ENCODE measurements around the gene AUH.
A peak's percentile ranks its signal among the peaks of the same experiment; 100 is the strongest.

The AUH gene

DNA sequence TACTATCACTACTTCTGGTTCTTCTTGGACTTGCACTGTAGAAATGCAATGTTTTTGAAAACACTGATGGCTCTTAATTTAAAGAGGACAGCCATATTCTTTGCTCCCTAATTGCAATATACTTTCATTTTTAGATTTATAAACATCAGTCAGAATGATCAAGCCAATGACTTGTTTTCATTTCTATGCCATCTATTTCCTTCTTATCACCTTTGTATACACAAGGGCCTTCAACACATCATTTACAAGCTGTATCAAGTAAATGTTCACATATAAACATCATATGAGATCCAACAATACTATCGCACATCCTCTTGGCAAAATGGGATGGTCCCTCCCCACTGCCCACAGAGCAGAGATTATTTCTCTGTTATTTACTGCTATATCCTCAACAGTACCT is 24.9 kb downstream of the AUH start:
- DNase-seq, result no peak

DNA sequence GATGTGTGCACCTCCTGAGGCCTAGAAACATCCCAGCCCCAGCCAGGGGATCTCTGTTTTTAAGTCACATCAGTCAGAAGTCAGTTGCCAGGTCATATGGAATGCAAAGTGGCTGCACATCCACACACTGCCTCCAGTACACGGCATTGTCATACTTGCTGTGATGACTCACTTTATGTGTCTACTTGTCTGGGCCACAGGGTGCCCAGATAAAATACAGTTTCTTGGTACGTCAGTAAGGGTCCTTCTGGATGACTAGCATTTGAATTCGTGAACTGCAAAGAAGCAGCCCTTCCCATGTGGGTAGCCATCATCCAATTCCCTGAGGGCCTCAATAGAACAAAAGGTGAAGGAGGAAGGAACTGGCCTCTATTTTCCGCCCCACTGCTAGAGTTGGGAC is 27.7 kb downstream of the AUH start:
- DNase-seq, result no peak

DNA sequence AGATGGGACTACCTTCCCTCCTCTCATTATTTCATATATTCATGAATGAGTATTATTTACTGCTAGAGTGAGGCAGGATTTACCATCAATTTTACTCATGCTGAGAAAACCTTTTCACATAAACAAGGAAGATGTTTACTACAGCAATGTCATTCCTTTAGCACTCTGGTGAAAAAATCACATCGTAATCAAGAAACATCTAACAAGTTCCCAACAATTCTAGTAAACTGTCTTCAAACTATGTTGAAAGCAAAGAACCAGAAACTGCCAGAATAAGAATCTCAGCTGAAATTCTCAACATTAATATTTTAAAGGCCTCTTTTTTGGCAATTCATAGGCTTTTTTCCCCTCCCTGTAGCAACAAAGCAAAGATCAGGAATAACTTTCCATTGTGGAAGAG is 28.2 kb downstream of the AUH start:
- DNase-seq, result no peak

DNA sequence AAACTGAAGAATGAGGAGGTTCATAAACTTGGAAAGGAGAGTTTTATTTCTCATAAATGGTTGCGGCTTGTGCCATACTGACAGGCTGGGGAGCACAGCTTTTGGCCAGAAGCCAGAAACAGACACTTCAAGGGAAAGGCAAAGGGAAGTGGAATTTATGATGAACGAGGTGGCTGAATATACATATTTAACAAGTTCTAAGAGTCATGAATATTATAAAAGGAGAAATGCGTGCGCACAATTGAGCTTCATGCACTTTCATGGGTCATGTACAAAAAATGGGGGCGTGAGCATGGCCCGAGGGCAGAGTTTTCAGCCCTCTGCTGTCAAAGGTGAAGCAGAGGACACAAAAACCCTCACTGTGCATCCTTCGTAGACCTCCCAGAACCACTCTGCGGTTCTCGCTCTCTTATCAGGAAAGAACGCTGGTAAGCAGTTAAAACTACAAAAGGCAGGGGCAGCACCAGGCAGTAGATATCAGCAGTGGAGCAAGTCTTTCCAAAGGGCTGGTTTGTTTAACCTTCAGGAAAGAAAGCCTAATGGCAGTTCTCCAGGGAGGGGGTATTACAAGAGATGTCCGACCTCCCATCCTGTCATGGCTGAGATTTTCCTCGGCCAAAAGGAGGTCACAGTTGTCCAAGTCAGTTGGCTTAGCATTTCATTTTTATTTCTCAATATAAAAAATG is 29.0 kb downstream of the AUH start:
- DNase-seq, result peak; percentile 33 to 37

DNA sequence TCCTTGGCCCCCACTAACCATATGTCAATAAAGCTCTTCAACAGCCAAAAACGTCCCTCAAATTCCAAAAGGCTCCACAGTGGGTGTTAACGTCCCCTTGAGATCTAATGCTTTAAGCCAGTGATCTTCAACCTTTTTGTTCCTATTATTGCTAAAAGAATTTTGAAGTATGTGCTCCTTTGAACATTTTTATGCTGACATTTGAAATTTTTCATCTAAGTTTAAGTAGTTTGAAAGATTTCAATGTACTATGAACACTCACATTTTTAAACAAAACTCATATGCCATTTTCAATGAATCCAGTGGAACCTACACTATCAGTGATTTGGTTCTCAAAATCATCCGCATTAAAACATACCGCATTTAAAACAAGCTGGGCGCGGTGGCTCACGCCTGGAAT is 29.9 kb downstream of the AUH start:
- no peak for DNase-seq

DNA sequence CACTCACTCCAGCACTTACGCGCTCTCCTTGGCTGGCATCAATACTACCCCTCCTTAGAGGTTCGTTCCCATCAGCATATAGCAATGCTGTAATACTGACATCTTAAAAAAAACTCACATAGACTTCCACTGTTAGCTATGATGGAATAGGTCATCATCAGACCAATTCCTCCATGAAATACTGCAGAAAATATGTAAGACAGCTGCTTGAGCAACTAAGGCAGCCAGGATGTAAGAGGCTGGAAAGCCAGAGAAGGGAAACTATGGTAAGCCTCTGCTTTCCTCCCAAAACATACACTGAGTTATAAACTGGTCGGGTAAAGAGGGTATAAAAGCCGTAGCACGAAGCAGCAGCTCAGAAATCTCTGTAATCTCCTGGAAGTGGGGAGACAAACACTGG is 33.5 kb downstream of the AUH start:
- DNase-seq, result no peak

DNA sequence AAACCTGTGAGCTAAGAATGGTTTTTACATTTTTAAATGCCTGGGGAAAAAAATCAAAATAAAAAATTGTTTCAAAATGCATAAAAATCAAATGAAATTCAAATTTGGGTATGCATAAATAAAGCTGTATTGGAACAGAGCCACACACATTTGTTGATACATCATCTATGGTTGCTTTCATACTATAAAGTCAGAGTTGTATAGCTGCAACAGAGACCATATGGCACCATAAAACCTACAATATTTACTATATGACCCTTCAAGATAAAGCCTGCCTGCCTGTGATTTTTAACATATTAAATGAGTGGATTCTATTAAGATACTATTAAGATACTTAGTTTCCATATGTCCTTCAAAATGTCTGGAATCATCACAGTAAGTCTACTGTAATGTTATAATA is 40.0 kb downstream of the AUH start:
- DNase-seq, result no peak

DNA sequence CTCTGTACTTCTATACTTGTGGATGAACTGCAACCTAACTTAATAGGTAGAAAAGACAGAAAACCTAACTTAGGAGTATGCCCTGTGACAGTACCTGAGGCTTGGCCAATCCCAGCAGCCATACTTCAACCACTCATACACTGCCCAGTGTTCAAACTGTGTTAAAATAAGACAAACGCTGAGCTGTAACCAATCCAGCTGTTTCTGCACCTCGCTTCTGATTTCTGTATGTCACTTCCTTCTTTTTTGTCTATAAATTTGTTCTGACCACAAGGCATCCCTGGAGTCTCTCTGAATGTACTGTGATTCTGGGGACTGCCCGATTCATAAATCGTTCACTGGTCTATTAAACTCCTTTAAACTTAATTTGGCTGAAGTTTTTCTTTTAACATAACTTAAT is 41.4 kb downstream of the AUH start:
- peak in 1 of 2 donors; percentile 6 for DNase-seq

DNA sequence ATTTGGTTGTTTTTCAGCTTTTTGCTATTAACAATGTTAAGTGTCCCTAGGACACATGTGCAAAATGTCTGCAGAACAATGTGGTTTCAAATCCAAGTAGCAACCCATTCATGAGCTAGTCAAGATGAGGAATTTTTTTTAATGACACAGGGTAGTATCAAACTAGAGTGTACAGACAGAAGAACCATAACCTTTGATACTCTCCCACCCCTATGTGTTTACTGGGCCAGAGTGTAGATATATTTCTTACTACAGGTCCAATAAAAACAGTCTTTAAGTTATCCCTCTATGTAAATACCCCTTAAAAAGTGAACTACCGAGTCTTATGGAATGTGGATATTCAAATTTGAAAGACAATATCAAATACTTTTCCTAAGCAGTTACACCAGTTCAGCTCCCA is 45.6 kb downstream of the AUH start:
- DNase-seq, result no peak

DNA sequence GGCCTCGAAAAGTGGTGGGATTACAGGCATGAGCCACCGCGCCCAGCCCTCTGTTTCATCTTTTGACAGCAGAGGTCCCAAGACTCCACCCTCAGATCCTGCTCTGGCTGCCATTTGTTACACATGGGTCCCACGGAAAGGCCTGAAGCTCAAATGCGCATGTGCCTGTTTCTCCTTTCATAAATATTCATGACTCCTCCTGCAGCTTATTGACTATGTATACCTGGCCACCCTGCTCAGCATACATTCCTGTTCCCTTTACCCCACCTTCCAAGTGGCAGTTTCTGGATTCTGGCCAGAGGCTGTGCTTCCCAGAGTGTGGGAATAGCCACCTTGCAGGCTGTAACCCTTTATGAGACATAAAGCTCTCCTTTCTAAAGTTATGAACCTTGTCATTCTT is 46.5 kb downstream of the AUH start:
- DNase-seq, result no peak

DNA sequence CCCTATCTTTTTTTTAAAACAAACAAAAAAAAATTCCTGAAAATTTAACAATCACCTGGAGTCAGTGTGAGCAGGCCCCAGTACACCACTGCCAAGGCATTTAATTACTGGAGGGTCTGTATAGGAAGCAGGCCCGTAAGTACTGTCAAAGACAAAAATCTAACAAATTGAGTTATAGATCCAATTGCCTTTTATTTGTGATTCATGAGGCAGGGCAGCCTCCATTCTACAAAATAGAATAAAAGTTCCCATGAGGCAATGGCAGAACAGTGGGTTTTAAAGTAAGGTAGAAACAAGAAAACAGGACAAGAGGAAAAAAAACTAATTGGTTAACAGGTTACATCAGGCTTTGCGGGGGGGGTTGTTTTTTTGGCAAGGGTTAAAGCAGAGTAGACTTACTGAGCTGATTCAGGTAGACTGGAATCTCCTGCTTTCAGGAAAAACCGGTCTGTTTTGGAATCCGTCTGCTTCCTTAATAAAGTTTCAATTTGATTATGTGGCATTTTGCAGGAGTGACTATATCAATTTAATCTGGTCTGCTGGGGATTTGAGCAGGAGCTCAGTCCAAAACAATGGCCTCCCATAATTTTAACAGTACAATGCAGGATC is 48.9 kb downstream of the AUH start:
- no peak for DNase-seq

DNA sequence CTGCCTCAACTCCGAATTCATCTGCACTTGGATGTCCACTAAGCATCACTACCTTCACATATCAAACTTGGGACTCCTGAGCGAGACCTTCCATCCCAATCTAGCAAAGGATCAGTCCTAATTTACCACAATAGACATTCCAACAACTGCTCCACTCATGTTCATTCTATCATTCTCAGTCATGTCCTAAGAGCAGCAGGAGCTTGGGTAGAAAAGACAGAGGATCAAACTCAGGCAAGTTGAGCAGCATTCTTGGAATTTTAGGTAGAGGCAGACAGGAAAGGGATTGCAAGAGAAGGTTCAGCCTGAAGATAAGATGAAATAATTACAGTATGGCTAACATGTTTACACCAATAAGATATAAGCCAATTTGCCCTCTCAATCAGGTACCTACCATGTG is 51.7 kb downstream of the AUH start:
- no peak for DNase-seq

DNA sequence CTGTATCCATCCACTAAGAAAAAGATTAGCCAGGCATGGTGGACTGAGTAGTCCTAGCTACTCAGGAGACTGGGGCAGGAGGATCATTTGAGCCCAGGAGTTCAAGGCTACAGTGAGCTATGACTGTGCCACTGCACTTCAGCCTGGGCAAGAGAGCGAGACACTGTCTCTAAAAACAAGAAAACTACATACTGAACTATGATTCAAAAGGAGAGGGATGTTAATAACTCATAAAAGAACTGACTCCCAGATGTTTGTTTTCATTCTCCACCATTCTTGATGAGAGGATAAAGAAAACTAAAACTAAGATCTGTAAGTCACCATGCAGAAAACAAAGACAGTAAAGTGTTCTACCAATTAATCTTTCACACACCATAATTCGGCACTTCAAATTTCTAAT is 53.5 kb downstream of the AUH start:
- DNase-seq, result no peak

DNA sequence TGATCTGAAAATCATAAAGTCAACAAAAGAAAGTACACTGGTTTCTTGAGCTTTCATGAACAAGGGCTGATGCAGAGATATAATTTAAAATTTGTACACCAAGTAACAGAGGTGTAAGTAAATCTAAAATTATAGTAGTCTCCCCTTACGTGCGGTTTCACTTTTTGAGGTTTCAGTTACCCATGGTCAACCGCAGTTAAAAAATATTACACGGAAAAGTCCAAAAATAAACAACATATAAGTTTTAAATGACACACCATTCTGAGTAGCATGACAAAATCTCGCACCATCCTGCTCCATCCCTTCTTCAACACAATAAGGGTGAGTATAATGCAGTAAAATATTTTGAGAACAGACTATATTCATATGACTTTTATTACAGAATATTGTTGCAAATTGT is 54.4 kb downstream of the AUH start:
- no peak for DNase-seq

DNA sequence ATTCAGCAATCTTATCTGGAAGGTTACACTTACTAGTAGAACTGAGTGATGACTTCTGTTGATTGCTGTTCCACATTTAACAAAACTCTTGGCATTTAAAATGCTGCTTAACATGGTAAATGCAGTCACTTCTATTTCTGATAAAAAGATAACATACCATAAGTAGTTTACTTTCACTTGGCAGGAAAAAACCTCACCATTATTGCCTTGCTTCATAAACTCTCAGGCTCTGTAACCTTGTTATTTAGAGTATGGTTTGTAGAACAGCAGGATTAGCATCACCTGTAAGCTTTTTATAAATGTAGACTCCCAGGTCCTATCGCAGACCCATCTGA is 55.5 kb downstream of the AUH start:
- no peak for DNase-seq

DNA sequence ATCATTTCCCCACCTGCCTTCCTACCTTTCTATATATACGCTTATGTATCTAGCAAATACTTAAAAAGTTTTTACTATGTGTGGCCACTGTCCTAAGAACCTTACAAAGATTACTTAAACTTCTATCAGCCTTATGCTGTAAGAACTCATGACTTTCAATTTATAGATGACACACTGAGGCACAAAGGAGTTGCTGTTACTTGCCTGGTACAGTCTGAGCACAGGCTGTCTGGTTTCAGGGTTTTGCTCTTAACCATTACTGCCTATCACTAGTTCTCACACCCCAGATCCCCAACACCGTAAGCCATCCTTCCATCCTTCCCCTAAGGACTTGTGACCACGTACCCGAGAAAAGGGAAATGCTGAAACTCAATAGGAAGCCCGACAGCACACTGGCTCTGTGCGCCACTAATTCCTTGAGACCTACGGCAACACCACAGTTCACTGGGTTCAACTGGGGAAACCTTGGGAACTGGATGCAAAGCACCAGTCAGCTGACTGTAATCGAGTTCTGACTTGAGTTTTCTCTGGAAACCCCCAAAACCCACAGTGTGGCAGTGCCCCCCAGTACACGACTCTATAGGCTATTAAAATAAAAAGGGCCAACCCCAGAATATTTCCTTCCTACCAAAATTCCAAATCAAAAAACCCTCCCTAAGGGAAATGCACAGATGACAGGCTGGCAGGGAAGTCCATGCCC is 56.0 kb downstream of the AUH start:
- peak; percentile 25 to 47 for DNase-seq

DNA sequence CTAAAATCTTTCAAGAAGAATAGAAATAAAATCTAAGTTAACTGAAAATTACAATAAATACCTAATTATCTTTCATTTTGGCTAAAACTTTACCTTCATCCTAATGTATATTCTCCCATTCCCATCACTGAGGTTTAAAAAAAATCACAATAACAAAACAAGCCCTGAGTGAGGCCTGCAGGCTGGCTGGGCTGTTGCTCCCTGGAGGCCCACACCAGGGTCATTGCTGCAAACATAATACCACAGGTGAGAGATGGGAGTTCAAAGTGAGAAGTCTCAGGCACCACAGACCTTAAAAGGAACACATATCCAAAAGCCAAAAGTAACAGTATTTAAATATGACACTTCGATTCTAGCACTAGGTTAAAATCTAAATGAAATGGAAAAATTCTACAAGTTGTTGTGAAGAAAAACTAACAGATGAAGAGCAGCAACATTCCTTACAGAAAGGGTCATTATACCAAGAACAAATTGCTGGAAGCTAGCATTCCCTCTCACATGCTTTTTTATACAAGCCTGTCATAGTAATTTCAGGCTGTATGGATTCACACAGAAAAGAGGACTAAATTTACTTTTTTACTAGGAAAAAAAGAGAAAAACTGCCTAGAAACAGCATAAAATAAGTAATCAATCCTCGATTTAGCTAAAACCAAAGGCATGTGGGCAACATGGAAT is 57.8 kb downstream of the AUH start:
- DNase-seq, result no peak

DNA sequence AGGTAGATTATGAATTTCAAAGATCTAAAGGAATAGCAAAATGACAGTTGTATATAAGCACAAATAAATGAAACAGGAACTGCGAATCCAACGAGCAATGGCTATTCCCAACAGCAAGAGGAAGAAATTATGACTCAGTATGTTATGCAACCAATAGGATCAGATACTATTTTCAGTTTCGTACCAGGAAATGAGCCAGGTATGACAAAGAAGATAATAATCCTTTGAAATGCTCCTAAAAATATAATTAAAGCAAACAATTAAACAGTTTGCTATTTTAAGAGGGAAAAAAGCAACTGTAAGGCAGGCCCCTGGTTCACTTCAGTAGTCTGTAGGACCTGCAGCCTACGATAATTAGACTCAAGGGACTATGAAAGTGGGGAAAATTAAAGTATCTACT is 58.9 kb downstream of the AUH start:
- peak; percentile 68 to 83 for DNase-seq

DNA sequence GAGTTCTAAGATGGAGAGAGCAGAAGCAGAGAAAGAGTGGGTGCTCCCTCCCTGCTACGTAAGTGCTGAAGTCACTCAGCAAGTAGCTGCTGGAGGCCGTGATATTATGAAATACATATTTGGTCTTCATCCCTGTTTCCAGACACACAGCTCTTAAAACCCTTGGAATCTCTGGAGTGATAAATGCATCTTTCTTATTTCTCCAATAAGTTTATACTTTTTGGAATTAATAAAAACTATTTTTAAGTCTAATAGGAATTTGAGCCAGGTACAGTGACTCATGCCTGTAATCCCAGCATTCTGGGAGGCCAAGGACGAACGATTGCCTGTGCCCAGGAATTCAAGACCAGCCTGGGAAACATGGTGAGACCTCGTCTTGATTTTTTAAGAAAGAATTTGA is 60.6 kb downstream of the AUH start:
- DNase-seq, result peak in 1 of 2 donors; percentile 13

DNA sequence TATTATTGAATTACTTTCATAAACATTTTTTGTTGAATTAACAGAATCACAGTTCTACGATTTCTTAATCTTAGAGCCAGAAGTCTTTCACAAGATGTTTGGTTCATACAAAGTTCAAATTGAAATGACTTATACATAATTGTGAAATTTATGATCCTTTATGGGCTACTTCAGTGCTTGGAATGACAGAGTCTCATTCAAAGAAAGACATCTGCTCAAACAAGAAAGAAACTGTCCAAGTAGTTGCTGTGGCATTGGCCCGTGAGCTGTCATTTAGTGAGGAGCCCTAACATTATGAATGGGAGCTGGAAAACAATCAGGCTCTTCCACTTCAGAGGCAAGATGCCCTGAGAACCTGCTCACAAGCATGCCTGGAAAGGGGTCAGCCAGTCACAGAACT is 63.4 kb downstream of the AUH start:
- peak; percentile 50 to 92 for DNase-seq

DNA sequence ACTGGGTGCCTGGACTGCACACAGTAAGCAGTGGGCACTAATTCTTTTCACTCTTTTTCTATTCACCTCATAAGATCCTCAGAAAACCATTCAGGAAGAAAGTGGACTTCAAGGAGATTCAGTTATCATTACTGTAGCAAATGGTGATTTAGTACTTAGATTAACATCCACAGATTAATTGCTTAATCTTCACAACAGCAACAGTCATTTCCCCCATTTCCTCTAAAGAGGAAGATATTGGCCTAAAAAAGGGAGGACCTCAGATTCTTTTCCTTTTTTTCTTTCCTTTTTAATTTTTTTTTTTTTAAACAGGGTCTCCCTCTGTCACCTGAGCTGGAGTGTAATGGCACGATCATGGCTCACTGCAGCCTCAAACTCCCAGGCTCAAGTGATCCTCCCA is 64.4 kb downstream of the AUH start:
- DNase-seq, result peak in 1 of 2 donors; percentile 52

DNA sequence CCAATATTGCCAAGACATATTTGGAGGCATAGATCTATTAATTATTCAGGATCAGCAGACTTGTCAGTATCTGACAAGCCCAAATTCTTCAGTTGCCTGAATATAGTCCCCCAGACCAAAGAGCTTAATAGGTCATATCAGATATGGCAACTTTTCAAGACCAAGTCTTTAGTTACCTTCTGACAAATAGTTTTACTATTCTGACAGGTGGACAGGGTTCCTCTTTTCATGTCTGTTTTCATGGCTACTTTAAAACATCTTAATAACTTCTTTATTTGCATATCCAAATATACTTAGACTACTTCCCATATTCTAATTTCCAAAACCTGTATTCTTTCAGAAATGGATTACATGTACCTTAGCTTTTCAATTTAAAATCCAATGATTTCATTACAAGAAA is 65.4 kb downstream of the AUH start:
- DNase-seq, result no peak

DNA sequence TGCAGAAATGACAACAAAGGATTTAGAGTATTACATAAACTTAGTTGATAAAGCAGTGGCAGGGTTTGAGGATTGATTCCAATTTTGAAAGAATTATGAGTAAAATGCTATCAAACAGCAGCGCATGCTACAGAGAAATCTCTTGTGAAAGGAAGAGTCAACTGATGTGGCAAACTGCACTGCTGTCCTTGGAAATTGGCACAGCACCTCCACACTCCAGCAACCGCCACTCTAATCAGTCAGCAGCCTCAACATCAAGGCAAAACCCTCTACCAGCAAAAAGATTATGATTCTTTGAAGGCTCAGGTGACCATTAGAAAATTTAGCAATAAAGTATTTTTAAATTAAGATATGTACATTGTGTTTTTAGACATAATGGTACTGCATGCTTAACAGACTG is 66.4 kb downstream of the AUH start:
- DNase-seq, result no peak

DNA sequence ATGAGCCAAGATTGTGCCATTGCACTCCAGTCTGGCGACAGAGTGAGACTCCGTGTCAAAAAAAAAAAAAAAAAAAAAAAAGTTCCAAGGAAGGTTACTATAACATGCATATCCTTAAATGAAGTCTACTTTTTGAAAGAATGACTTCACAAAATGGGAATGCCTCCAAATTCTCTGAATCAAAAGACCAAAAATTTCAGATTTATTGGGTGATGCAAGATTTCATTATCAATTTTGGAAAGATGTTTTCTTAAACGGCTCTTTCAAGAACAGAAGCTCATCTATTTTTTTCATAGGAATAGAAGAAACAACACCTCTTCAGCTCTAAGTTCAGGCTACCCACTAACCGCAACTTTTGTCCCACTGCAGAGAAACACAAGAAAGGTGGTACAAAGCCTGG is 69.9 kb downstream of the AUH start:
- DNase-seq, result no peak

Data from inflammatory macrophage (primary cell).